Measurements from ENCODE around the gene HSCB. TPM values are rescaled to one million over a fixed set of nuclear protein-coding genes. Genes with fewer than 3 reads are reported as not detected.

HSCB gene
- total RNA-seq, 1 donor from 2014 or later: 9.6 TPM

DNA sequence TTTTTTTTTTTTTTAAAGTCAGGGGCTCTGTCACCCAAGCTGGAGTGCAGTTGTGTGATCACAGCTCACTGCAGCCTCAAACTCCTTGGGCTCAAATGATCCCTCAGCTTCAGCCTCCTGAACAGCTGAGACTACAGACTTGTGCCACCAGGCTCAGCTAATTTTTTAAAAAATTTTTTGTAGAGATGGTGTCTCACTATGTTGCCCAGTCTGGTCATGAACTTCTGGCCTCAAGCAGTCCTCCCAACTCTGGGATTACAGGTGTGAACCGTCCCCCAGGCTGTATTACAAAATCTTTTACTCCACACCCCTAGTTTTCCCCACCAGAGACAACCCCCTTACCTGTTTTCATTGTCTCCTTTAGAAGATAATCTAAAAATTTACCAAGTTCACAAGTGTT lies 32.5 kb downstream of the HSCB start:
- ATAC-seq (no peak), DNase-seq (ENCODE audit: missing footprints) (no peak)
- intact Hi-C loops (cut with DNase I): no loop called here

GRCh38 chr22:28779833-28780232 lies 38.0 kb downstream of the HSCB start:
- ATAC-seq (no peak), DNase-seq (ENCODE audit: missing footprints) (no peak)
- intact Hi-C loops (cut with DNase I): no loop called here

GRCh38 chr22:28780296-28780695 lies 38.5 kb downstream of the HSCB start:
- intact Hi-C loops (cut with DNase I): no loop called here
- DNase-seq (ENCODE audit: missing footprints) (no peak), ATAC-seq (no peak)

DNA sequence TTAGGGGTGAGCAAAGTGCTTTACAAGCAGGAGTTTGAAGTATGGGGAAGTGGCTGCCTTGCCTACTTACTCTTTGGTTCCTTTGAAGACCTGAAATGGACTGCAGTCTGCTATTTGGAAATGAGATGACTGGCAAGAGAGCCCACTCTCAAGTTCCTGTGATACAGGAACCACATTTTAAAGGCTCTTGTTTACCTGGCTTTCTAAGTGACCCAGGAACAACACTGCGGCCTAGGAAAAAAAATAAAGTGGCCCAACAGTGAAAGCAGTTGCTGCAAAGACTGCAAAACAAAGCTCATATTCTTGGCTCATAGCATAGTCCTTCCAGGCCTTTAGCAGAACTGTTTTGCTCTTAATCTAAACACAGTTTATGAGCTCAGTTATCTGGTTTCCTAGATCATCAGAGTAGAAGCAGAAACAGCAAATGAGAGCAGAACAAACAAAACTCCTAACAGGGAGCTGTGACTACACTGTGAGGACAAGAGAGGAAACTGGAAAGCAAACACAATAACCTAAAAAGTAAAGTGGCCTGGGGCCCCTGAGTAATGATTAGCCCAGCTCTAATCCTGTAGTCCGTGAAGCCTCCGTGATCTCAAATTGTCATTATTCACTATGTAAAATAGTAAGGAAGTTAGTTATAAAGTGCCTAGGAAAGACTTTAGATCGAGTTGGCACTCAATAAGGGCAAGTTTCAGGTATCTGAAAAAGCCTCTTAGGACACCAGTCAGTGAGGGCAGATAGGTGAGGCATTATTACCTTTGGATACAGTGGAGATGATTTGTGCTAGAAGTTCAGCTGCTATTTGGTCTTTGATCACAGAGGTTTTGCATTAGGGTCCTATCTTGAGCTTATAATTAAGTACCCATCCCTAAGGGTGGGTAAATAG lies 42.2 kb downstream of the HSCB start:
- ATAC-seq (no peak), DNase-seq (ENCODE audit: missing footprints) (no peak)
- intact Hi-C loops (cut with DNase I): no loop called here

DNA sequence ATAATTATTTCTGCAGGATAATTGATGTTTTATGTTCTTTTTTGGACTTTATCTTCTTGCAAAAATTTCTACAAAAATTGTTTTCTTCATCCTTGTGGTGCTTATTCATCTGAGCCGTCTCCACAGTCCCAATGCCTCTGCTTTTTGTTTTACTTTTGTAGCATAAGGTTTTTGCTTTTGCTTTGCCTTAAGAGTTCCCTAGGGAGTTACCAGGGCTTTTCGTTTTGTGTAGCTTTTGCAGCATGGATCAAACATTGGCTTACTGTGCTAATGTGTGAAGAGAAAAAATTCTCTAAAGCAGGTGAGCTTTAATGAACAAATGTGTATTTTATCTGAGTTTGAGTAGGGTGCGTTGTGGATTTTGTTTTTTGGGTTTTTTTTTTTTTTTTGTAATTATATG lies 46.8 kb downstream of the HSCB start:
- intact Hi-C loops (cut with DNase I): no loop called here
- ATAC-seq: no peak
- no peak for DNase-seq (ENCODE audit: missing footprints)

DNA sequence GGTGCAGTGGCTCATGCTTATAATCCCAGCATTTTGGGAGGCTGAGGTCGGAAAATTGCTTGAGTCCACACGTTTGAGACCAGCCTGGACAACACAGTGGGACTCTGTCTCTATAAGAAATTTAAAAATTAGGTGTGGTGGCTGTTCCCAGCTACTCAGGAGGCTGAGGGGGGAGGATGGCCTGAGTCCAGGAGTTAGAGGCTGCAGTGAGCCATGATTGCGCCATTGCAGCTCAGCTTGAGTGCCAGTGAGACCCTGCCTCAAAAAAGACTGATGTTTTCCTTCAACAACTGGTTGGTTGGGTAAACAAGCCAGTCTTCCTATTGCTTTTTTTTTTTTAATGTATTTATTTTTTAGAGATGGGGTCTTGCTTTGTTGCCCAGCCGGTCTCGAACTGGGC lies 49.3 kb downstream of the HSCB start:
- no peak for DNase-seq (ENCODE audit: missing footprints)
- ATAC-seq: no peak
- intact Hi-C loops (cut with DNase I): no loop called here

- no peak for DNase-seq (ENCODE audit: missing footprints)
- intact Hi-C loops (cut with DNase I): no loop called here
- ATAC-seq: no peak
These were observed 50.1 kb downstream of the HSCB start for GRCh38 chr22:28791841-28792490.

- DNase-seq (ENCODE audit: missing footprints): no peak
- ATAC-seq: no peak
- intact Hi-C loops (cut with DNase I): no loop called here
These were observed 50.9 kb downstream of the HSCB start for GRCh38 chr22:28792491-28793383.

GRCh38 chr22:28793976-28794584 lies 52.2 kb downstream of the HSCB start:
- ATAC-seq (no peak), DNase-seq (ENCODE audit: missing footprints) (no peak)
- intact Hi-C loops (cut with DNase I): no loop called here

GRCh38 chr22:28795071-28795693 lies 53.3 kb downstream of the HSCB start:
- ATAC-seq (no peak), DNase-seq (ENCODE audit: missing footprints) (no peak)
- intact Hi-C loops (cut with DNase I): no loop called here

DNA sequence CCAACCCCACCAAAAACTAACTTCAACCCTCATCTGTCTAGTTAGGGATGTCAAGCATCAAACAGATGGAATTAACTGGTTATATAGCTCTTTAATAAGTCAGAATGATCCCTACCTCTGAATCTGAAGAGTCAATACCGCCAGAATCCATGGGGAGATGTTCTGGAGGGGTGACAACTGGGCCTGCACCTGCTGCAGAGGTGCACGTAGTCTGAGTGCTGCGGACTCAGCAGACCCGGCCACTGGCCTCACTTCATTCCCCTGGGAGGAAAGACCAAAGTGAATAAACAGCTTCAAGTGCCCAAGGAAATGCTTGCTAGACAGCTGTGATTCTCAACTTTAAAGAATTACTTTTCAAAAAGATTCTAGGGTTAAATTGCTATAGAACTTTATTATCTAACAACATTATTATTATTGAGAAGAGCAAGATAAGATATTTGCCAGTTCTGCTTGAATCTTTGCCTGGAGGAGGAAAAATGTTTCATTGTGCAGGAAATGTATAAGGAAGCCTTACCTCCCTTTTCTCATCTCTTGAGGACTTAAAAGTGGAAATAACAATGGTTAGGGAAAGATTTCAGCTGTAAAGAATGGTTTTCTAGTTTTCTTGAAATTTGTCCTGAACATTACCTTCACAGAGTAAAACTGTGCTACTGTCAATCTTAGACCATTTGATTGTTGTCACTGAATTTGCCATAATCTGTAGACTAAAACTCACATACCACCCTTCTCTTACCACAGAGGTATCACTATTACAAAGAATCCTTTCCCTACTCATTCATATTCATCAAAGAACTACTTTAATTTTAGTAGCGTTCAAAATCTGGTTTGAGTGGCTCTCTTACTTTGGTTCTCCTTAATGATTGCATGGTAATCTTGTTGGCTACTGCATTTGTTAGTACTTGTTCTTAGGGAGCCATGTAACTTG lies 54.4 kb downstream of the HSCB start:
- DNase-seq (ENCODE audit: missing footprints) (no peak), ATAC-seq (no peak)
- intact Hi-C loops (cut with DNase I): no loop called here

- DNase-seq (ENCODE audit: missing footprints): no peak
- intact Hi-C loops (cut with DNase I): loop anchor here (2.0 kb wide), 1 partner anchor 26 kb away; the partner anchor contains the start of gene CCDC117
- ATAC-seq: peak; percentile 27
These were observed 57.2 kb downstream of the HSCB start for GRCh38 chr22:28798810-28799605.

DNA sequence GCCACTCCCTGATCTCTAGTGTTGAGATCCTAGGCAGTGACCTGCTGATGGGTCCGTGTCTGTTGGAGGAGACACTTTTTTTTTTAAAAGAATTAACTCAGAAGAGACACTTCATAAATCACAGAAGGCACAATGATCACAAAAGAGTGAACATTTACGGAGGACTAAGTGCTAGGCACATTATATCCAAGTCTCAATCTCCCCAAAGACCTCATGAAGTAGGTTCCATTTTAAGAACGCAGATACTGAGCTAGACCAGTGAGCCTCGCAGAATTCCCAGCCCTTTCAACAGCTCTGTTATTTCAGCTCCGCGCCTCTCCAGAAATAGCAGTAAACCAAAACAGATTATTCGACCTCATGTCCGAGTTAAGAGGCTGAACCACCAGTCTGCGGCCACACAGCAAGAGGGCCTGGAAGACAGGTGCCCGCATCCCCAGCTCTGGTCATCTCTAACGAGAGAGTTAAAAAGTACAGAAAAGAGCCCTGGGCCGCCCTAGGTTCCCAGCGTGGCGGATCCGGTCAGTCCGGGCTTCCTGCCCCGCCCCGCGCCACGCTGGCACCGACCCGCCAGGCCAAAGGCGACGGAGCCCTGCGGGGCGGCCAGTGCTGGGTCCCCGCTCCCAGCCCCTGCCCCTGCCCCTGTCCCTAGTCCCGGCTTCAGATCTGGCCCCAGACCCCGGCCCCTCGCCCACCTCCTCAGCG lies 57.9 kb downstream of the HSCB start:
- peak; percentile 83 for ATAC-seq
- intact Hi-C loops (cut with DNase I): loop anchor here (2.0 kb wide), 1 partner anchor 27 kb away; the partner anchor contains the start of gene CCDC117
- DNase-seq (ENCODE audit: missing footprints): peak; percentile 88

- DNase-seq (ENCODE audit: missing footprints) (peak; percentile 98), ATAC-seq (peak; percentile 98)
- intact Hi-C loops (cut with DNase I): no loop called here
These were observed 58.6 kb downstream of the HSCB start, which contains the start of gene XBP1 for GRCh38 chr22:28800308-28801041. Gene XBP1 (minus strand): TSS chr22:28800569.

DNA sequence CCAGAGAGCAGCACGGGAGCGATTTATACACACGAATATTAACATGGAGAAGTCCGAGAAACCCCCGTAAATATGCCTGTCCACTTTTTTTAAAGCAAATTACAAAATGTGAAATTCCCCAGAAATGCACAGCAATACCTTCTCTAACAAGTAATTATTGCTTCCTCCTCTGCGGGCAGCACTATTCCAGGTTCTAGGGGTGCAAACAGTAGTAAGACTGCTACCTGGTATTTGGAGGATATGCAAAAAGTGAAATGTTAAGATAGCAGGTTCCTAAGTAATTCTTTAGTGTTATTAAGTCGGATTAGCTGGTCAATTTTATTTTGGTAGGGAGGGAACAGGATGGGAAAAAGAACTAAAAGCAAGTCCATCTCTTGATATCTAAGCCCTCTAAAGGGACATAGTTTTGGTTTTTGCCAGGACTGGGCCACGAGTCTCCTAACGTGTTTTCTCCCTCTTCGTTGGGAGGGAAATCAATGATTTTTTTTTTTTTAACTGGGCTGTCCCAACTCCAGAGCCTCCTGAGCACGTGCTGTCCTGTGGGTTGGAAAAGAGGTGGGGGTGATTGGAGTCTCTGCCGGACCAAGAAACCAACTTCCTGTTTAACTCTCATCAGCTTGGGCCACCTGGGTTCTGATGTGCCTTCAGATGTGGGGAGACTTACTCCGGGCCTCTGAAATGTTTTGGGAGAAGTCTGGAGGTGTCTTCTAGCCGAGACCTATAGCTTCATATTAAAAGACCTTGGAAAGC lies 60.2 kb downstream of the HSCB start:
- intact Hi-C loops (cut with DNase I): no loop called here

More for the DNA sequence above, 60.2 kb downstream of the HSCB start:
- no peak for DNase-seq (ENCODE audit: missing footprints)
- no peak for ATAC-seq

Measured in Right ventricle myocardium inferior (tissue), 1 donor.